WERI-Rb-1 (cell line): ENCODE measurements around the gene CEP89.

ENCODE experiments used
- DNase-seq: peaks from one replicate; pipeline ENCODE4 v3.0.0-alpha.2; 2020
- H3K27ac ChIP-seq: fragments of 250-450 bp; sonication (Bioruptor Pico); 2 replicates; pipeline ENCODE4 v1.5.1; 2020; ENCODE audit warnings: mild to moderate bottlenecking, moderate library complexity
- H3K27me3 ChIP-seq: fragments of 250-450 bp; sonication (Bioruptor Pico); 2 replicates; pipeline ENCODE4 v1.5.1; 2021; ENCODE audit warnings: mild to moderate bottlenecking, low read depth, moderate library complexity; ENCODE audit not compliant: insufficient read depth, severe bottlenecking
- H3K36me3 ChIP-seq: fragments of 250-450 bp; sonication (Bioruptor Pico); 2 replicates; pipeline ENCODE4 v1.5.1; 2020; ENCODE audit warnings: mild to moderate bottlenecking, moderate library complexity
- H3K4me3 ChIP-seq: 2 replicates; pipeline ENCODE4 v1.5.1; 2011; ENCODE audit warnings: low read depth, mild to moderate bottlenecking, control low read depth, low read length
- H3K9me3 ChIP-seq: fragments of 250-450 bp; sonication (Bioruptor Pico); 2 replicates; pipeline ENCODE4 v1.5.1; 2021; ENCODE audit warnings: mild to moderate bottlenecking, moderate library complexity; ENCODE audit not compliant: severe bottlenecking
- CTCF ChIP-seq: IDR thresholded peaks from 2 replicates; pipeline ENCODE4 v1.5.1; 2011; ENCODE audit warnings: low read depth, mild to moderate bottlenecking, control low read depth, inconsistent platforms, low read length

CEP89 gene

DNA sequence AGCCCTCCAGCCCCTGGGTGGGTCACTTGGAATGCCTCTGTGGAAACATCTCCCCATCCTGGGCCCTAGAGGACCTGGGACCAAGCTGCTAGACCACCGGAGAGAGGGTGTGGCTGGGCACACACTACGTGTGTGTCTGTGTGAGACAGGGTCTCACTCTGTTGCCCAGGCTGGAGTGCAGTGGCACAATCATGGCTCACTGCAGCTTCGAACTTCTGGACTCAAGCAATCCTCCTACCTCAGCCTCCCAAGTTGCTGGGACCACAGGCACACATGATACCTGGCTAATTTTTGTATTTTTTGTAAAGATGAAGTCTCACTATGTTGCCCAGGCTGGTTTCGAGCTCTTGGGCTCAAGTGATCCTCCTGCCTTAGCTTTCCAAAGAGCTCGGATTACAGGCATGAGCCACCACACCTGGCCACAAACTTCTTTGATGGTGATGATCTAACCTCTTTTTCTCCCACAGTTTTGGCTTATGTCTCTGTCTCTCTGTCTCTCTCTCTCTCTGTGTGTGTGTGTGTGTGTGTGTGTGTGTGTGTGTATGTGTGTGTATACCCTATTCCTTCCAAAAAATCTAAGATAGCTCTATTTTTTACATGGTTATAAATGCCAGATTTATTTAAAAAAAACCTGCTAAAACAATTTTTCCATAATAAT lies 70.1 kb downstream of the CEP89 start:
- no peak for TF ChIP-seq CTCF
- DNase-seq: no peak
- Histone ChIP-seq H3K36me3 (peaks cover 8% of the 10 kb centered on the region), H3K4me3 (no peak overlapping the region), H3K27ac (no peak overlapping the region), H3K27me3 (no peaks in the 10 kb centered on the region), H3K9me3 (peaks cover 3% of the 10 kb centered on the region)

DNA sequence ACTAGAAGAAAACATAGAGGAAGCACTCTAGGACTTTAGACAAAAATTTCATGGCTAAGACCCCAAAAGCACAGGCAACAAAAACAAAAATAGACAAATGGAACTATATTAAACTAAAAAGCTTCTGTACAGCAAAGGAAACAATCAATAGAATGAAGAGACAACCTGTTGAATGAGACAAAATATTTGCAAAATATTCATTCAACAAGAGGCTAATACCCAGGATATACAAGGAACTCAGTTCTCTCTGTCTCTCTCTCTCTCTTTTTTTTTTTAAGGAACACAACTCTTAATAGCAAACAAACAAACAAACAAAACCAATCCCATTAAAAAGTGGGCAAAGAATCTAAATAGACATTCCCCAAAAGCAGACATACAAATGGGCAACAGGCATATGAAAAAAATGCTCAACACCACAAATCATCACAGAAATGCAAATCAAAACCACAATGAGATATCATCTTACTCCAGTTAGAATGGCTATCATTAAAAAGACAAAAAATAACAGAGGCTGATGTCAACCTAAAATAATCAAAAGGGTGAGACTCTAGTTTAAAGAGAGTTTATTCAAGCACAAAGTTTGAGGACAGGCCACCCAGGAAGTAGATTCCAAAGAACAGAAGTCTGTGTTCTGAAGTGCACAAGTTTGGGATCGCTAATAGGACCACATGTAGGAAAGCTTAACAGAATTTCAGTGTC lies 75.1 kb downstream of the CEP89 start:
- Histone ChIP-seq H3K9me3 (peaks cover 2% of the 10 kb centered on the region), H3K36me3 (peaks cover 8% of the 10 kb centered on the region), H3K27ac (no peak overlapping the region), H3K27me3 (no peaks in the 10 kb centered on the region), H3K4me3 (no peak overlapping the region)
- TF ChIP-seq CTCF: no peak
- no peak for DNase-seq

DNA sequence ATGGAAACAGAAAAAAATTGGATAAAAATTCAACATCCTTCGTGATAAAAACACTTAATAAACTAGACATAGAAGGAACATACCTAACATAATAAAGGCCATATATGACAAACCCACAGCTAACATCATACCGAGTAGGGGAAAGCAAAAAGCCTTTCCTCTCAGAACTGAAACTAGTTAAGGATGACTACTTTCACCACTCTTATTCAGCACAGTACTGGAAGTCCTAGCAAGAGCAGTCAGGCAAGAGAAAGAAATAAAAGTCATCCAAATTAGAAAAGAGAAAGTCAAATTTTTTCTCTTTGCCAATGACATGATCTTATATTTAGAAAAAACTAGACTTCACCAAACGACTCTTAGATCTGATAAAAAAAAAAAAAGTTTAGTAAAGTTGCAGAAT lies 76.4 kb downstream of the CEP89 start:
- DNase-seq: no peak
- peaks cover 2% of the 10 kb centered on the region for H3K9me3 ChIP-seq
- H3K27ac ChIP-seq: no peak overlapping the region
- no peak for TF ChIP-seq CTCF
- H3K4me3 ChIP-seq: no peak overlapping the region
- no peaks in the 10 kb centered on the region for H3K27me3 ChIP-seq
- peaks cover 8% of the 10 kb centered on the region for H3K36me3 ChIP-seq

DNA sequence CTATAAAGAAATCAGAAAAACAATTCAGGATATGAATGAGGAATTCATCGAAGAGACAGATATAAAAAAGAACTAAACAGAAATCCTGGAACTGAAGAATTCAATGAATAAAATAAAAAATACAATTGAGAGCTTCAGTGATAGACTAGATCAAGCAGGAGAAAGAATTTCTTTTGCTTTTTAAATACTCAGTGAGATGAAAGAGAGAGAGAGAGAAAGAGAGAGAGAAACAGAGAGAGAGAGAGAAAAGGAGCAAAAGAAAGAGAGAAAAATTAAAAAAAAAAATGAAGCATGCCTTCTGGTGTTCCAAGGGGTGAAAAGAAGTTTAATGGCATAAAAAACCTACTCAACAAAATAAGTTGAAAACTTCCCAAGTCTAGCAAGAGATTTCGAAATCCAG lies 80.1 kb downstream of the CEP89 start:
- no peak overlapping the region for H3K4me3 ChIP-seq
- no peak for DNase-seq
- TF ChIP-seq CTCF: no peak
- peaks cover 2% of the 10 kb centered on the region for H3K9me3 ChIP-seq
- H3K36me3 ChIP-seq: no peaks in the 10 kb centered on the region
- no peak overlapping the region for H3K27ac ChIP-seq
- no peaks in the 10 kb centered on the region for H3K27me3 ChIP-seq

DNA sequence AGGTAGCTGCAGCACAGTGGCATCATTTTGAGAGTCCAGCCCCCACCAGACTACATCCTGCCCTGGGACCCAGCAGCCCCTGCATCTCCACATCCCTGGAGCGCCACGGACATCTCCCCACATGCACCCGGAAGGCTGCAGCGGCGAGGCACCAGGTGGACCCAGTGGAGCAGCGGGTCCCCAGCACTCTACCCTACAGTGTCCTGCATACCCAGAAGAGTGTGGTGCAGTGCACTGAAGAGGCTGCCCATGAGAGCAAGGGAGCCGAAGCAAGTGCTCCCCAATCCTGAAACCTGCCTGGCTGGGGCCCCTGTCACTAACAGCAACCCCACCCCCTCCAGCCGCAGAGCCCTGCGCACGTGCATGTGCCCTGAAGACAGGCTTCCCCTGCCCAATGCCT lies 80.9 kb downstream of the CEP89 start:
- Histone ChIP-seq H3K9me3 (peaks cover 2% of the 10 kb centered on the region), H3K36me3 (no peaks in the 10 kb centered on the region), H3K4me3 (no peak overlapping the region), H3K27me3 (no peaks in the 10 kb centered on the region), H3K27ac (no peak overlapping the region)
- TF ChIP-seq CTCF: no peak
- no peak for DNase-seq
